ENCODE data around the gene FBXL15. TPM values are rescaled to one million over a fixed set of nuclear protein-coding genes. Genes with fewer than 3 reads are reported as not detected.

FBXL15 gene
- total and polyA plus RNA-seq, 2 of the 13 experiments (the other 11 are each of a cell fraction or from before 2014, with no cell fraction given) = 4.3 to 8.3 TPM

DNA sequence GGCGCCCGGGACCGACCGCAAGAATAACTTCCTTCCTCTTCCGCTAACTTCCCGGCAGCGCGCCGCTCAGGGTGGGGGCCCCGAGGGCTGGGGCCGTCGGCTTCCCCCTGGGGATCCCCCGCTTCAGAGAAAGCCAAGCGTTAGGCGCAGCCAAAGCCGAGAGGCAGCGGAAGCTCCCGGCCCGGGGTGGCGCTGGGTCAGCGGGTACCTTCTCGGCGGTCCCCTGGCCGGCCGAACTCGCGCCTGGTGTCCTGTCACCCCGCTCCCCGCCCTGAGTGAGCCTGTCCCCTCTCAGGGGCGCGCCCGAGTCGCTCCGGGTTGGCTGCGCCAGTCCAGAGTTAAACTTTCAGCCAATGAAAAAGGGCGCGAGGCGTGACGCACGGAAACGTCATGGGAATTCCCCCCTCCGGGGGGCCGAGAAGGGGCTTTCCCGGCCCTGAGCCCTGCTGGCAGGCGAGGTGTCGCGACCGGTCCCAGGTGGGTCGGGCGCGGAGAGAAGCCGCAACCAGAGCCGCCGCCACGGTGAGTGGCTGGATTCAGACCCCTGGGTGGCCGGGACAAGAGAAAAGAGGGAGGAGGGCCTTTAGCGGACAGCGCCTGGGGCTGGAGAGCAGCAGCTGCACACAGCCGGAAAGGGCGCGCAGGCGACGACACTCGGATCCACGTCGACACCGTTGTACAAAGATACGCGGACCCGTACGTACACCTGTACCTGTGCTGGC lies 26.4 kb upstream of the FBXL15 start (continued):
- TF ChIP-seq, protein P1, sequence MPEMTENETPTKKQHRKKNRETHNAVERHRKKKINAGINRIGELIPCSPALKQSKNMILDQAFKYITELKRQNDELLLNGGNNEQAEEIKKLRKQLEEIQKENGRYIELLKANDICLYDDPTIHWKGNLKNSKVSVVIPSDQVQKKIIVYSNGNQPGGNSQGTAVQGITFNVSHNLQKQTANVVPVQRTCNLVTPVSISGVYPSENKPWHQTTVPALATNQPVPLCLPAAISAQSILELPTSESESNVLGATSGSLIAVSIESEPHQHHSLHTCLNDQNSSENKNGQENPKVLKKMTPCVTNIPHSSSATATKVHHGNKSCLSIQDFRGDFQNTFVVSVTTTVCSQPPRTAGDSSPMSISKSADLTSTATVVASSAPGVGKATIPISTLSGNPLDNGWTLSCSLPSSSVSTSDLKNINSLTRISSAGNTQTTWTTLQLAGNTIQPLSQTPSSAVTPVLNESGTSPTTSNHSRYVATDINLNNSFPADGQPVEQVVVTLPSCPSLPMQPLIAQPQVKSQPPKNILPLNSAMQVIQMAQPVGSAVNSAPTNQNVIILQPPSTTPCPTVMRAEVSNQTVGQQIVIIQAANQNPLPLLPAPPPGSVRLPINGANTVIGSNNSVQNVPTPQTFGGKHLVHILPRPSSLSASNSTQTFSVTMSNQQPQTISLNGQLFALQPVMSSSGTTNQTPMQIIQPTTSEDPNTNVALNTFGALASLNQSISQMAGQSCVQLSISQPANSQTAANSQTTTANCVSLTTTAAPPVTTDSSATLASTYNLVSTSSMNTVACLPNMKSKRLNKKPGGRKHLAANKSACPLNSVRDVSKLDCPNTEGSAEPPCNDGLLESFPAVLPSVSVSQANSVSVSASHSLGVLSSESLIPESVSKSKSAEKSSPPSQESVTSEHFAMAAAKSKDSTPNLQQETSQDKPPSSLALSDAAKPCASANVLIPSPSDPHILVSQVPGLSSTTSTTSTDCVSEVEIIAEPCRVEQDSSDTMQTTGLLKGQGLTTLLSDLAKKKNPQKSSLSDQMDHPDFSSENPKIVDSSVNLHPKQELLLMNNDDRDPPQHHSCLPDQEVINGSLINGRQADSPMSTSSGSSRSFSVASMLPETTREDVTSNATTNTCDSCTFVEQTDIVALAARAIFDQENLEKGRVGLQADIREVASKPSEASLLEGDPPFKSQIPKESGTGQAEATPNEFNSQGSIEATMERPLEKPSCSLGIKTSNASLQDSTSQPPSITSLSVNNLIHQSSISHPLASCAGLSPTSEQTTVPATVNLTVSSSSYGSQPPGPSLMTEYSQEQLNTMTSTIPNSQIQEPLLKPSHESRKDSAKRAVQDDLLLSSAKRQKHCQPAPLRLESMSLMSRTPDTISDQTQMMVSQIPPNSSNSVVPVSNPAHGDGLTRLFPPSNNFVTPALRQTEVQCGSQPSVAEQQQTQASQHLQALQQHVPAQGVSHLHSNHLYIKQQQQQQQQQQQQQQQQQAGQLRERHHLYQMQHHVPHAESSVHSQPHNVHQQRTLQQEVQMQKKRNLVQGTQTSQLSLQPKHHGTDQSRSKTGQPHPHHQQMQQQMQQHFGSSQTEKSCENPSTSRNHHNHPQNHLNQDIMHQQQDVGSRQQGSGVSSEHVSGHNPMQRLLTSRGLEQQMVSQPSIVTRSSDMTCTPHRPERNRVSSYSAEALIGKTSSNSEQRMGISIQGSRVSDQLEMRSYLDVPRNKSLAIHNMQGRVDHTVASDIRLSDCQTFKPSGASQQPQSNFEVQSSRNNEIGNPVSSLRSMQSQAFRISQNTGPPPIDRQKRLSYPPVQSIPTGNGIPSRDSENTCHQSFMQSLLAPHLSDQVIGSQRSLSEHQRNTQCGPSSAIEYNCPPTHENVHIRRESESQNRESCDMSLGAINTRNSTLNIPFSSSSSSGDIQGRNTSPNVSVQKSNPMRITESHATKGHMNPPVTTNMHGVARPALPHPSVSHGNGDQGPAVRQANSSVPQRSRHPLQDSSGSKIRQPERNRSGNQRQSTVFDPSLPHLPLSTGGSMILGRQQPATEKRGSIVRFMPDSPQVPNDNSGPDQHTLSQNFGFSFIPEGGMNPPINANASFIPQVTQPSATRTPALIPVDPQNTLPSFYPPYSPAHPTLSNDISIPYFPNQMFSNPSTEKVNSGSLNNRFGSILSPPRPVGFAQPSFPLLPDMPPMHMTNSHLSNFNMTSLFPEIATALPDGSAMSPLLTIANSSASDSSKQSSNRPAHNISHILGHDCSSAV (CRISPR knock-in tag; IDR thresholded peaks at IDR 0.05; ENCODE audit: borderline replicate concordance) = no peak
- peak; percentile 14; the same call in 1 of the 2 replicates for TF ChIP-seq ZNF292 (CRISPR knock-in tag; IDR thresholded peaks at IDR 0.05; ENCODE audit: borderline replicate concordance, low read depth)
- 0 out of 2 replicates have a peak, but pooled peaks have one; percentile 46 for TF ChIP-seq TAF1 (CRISPR knock-in tag; IDR thresholded peaks at IDR 0.05)
- TF ChIP-seq SRSF1 (optimal IDR thresholded peaks at IDR 0.05; ENCODE audit: low read depth, low read length) = peak; percentile 97
- TF ChIP-seq ZMYM4 (CRISPR knock-in tag; IDR thresholded peaks at IDR 0.05) = peak; percentile 65; the same call in 1 of the 2 replicates
- TF ChIP-seq KLF9 (CRISPR knock-in tag; IDR thresholded peaks at IDR 0.05; ENCODE audit: low read depth) = no peak
- peak; percentile 86 for TF ChIP-seq NAIF1 (CRISPR knock-in tag; IDR thresholded peaks at IDR 0.05; ENCODE audit: borderline replicate concordance)
- 0 out of 2 replicates have a peak, but pooled peaks have one; percentile 60 for TF ChIP-seq ZNF790 (CRISPR knock-in tag; IDR thresholded peaks at IDR 0.05; ENCODE audit: borderline replicate concordance)
- peak; percentile 86; the same call in 1 of the 2 replicates for TF ChIP-seq ZNF441 (CRISPR knock-in tag; IDR thresholded peaks at IDR 0.05; ENCODE audit: borderline replicate concordance)
- no peak for TF ChIP-seq SOX13 (IDR thresholded peaks at IDR 0.05)
- TF ChIP-seq SOX13 (CRISPR knock-in tag; conservative IDR thresholded peaks at IDR 0.05 in 1 of 2, IDR thresholded peaks at IDR 0.05 in 1 of 2) = 0 out of 4 replicates have a peak, but pooled peaks of 1 of the 2 experiments have one; percentile 32
- no peak for TF ChIP-seq TSC22D2 (CRISPR knock-in tag; IDR thresholded peaks at IDR 0.05; ENCODE audit: borderline replicate concordance)
- TF ChIP-seq, protein P2, sequence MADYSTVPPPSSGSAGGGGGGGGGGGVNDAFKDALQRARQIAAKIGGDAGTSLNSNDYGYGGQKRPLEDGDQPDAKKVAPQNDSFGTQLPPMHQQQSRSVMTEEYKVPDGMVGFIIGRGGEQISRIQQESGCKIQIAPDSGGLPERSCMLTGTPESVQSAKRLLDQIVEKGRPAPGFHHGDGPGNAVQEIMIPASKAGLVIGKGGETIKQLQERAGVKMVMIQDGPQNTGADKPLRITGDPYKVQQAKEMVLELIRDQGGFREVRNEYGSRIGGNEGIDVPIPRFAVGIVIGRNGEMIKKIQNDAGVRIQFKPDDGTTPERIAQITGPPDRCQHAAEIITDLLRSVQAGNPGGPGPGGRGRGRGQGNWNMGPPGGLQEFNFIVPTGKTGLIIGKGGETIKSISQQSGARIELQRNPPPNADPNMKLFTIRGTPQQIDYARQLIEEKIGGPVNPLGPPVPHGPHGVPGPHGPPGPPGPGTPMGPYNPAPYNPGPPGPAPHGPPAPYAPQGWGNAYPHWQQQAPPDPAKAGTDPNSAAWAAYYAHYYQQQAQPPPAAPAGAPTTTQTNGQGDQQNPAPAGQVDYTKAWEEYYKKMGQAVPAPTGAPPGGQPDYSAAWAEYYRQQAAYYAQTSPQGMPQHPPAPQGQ (CRISPR knock-in tag; IDR thresholded peaks at IDR 0.05; ENCODE audit: borderline replicate concordance) = peak; percentile 65; the same call in 1 of the 2 replicates
- TF ChIP-seq, protein P3, sequence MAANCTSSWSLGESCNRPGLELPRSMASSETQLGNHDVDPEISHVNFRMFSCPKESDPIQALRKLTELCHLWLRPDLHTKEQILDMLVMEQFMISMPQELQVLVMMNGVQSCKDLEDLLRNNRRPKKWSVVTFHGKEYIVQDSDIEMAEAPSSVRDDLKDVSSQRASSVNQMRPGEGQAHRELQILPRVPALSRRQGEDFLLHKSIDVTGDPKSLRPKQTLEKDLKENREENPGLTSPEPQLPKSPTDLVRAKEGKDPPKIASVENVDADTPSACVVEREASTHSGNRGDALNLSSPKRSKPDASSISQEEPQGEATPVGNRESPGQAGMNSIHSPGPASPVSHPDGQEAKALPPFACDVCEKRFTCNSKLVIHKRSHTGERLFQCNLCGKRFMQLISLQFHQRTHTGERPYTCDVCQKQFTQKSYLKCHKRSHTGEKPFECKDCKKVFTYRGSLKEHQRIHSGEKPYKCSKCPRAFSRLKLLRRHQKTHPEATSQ (CRISPR knock-in tag; IDR thresholded peaks at IDR 0.05; ENCODE audit: borderline replicate concordance) = peak; percentile 22; the same call in 1 of the 2 replicates
- no peak for TF ChIP-seq GPN1 (CRISPR knock-in tag; IDR thresholded peaks at IDR 0.05; ENCODE audit: borderline replicate concordance)
- TF ChIP-seq HOXD1 (CRISPR knock-in tag; IDR thresholded peaks at IDR 0.05) = peak; percentile 82
- no peak for TF ChIP-seq MBD4 (IDR thresholded peaks at IDR 0.05; ENCODE audit: borderline replicate concordance, low read length)

All from HepG2 (cell line).